NOMO-1 treated with DMSO at 0.1 percent for 48 hours (cell line): ENCODE data around the gene FABP2.

Source experiments
- DNase-seq: peaks from one replicate; lab custom pipeline; 2025; ENCODE audit not compliant: unreplicated experiment; lab: John Stamatoyannopoulos, UW

The FABP2 gene

DNA sequence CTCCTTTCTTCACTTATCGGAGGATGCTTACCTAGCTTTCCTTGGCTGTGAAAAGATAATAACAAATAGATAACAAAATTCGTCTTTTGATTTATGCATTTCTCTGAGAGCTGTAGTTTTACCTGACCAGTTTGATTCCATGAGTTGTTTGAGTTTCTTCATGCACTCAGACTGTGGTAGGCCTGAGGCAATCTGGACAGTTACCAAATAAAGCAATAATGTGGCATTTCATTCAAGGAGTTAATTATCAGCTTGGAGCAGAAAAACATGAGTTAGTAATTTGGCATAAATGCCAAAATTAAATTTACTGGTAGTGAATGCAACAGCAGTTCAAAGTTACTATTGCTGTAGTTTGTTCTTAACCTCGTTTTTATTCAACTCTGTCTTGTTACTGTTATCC lies 53.5 kb downstream of the FABP2 start:
- no peak for DNase-seq
